Stimulated activated CD4-positive, alpha-beta T cell treated with anti-CD3 and anti-CD28 coated beads, Interleukin-12 subunit alpha, Interleukin-12 subunit beta, amount 100 ng/mL, for 24 hours (primary cell): Measurements from ENCODE around the gene KCTD5.

Experiments
- DNase-seq, 2 experiments: peaks; one replicate each; pipeline ENCODE4 v3.0.0-alpha.2; 2020; ENCODE audit warnings: low read depth in 2 of 2

KCTD5 gene

GRCh38 chr16:2724088-2724676 is 41.9 kb downstream of the KCTD5 start:
- no peak for DNase-seq

GRCh38 chr16:2724816-2725348 is 42.6 kb downstream of the KCTD5 start:
- no peak for DNase-seq

- no peak for DNase-seq
Measured at GRCh38 chr16:2726923-2727322, 44.6 kb downstream of the KCTD5 start.

DNA sequence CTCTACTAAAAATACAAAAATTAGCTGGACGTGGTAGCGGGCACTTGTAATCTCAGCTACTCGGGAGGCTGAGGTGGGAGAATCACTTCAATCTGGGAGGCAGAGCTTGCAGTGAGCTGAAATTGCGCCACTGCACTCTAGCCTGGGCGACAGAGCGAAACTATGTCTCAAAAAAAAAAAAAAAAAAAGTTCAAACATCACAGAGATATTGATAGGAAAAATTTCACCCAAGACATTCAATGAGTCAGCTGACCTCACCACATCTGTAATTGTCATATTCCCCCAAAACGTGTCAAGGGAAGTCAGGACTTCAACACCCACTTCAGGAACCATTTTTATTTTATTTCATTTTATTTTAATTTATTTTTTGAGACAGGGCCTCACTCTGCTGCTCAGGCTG is 45.7 kb downstream of the KCTD5 start:
- no peak for DNase-seq

- no peak for DNase-seq
Measured at GRCh38 chr16:2734844-2735515, 52.7 kb downstream of the KCTD5 start.

DNA sequence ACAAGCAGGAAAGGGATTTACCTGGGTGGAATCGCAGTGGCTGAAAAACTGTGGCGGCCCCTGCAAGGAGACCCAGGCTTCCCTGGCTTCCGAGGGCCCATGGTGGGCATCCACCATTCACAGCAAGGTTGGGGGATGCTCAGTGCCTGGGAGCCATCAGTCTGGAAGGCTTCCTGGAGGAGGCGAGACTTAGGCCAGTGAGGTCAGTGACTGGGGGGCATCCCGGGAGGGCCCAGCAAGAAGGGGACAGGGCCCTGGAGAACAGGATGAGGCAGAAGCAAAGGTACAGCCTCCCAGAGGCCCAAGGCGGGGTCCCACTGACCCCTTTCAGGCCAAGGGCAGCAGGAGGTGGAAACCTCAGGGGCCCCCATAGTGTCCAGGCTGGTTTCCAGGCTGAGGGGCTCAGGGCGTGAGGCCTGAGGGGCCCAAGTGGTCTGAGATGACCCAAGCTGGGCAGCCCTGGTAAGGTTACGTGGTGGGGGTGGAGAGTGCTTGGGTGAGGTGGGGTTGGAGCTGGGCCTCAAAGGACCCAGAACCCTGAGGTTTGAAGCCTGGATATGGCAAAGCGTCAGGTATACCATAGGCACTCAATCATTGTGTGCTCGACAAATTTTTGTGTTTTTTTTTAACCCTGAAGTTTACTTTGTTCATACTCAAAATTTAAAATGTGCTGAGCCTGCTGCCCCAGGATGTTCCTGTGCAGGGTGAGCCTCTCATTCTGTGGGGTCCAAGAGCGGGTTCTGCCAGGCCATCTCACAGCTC is 54.3 kb downstream of the KCTD5 start:
- DNase-seq = no peak

DNA sequence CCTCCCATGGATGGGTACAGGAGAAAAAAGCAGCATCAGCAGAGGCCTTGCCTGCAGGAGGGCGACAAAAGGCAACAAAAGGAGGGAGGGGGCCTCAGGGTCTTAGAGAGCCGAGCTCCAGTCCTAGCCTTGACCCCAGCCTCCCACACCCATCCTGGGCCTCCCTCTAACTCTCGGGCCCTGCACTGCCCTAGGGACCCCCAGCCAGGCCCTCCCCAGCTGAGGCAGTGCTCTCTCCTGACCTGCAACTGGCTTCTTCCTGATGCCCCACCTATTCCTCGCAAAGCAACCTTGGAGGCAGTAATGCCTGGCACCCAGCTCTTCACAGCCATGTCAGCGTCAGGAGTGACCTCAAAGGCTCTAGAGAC is 54.9 kb downstream of the KCTD5 start:
- DNase-seq = no peak

GRCh38 chr16:2737895-2738418 is 55.6 kb downstream of the KCTD5 start:
- no peak for DNase-seq

DNA sequence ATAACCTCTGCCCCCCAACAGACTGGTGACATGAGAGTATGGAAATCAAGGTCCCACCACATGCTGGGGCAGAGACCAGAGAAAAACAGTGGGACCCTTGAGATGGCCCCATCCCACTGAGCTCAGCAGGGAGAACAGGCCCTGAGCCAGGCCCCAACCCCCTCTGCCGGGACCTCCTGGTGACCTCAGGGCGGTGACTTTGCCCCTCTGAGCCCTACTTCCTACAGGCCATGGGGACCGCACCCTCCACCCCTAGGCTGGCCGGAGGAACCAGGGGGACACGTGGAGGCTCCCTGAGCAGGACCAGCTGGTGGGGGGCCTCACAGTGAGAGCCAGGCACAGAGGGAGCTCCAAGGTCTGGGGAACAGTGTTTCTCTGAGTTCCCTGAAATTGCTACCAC is 56.3 kb downstream of the KCTD5 start:
- DNase-seq = no peak

DNA sequence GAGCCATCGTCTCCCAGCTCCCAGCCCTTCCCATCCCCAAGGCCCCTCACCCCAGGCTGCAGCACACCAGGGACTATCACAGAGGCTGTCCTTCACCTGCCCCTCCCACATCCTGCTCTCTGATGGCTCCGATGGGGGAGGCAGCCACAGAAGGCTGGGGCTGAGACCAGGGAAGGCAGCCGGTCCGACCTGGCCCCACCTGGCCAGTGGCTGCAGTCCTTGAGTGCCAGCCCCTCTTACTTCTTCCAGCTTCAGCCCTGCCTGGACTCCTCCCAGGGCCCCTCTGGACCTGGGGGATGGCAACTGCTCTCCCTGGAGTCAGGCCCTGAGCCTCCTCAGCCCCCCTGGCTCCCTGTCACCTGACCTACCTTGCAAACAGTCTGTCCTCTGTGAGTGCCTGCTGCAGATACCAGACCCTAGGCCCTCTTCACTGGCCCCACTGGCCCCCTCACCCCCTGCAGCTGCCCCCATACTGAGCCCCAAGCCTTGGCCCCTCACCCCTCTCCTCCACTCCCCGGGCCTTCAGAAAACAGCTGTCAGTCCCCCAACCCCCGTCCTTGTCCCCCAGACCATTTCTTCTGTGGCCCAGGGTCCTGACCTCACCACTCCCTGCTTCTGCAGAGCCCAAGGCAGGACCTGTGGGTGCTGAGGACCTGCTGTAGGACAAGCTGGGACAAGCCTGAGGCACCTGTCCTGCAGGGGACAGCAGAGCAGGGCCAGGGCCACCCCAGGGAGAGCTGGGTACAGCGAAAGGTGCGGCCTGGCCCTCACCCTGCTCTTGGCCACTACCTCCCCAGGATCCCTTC is 57.5 kb downstream of the KCTD5 start:
- DNase-seq = no peak

- no peak for DNase-seq
Measured at GRCh38 chr16:2740476-2740875, 58.2 kb downstream of the KCTD5 start.

GRCh38 chr16:2741168-2741567 is 58.8 kb downstream of the KCTD5 start:
- DNase-seq = no peak

GRCh38 chr16:2742323-2743006 is 60.1 kb downstream of the KCTD5 start:
- no peak for DNase-seq

GRCh38 chr16:2743007-2743810 is 60.9 kb downstream of the KCTD5 start:
- no peak for DNase-seq

DNA sequence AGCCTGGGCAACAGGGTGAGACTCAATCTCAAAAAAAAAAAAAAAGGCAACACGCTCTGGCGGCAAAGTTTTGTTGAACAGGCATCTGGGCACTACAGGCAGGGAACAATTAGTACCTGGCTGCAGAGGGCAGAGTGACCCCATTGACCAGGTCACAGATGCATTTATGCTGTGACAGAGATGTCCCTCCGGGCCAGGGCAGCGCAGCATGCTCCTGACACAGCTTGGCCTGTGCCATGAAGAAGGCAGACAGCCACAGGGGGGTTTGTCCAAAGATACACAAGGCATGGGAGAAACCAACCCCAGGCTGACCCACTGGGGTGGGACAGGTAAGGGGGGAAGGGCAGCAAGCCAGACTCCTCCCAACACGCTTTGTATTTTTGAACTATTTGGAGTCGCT is 62.4 kb downstream of the KCTD5 start:
- no peak for DNase-seq

GRCh38 chr16:2745116-2745890 is 63.0 kb downstream of the KCTD5 start:
- DNase-seq = no peak

DNA sequence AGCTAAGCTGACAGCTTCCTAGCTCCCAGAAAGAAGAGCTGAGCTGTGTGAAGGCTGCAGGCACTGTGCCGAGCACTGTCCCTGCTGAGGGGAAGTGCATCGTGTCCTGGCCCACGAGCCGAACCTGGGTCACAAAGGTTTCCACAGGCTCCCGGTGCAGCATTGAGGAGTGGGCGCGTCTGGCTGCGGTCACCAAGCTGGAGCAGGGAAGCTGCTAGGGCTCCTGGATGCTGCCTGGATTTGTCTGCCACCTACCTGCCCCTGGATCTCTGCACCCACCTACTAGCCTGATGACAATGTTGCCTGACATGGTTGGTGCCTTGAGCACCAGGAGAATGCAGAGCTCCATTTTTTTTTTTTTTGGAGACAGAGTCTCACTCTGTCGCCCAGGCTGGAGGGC is 63.6 kb downstream of the KCTD5 start:
- no peak for DNase-seq

GRCh38 chr16:2748757-2749455 is 66.6 kb downstream of the KCTD5 start:
- no peak for DNase-seq

DNA sequence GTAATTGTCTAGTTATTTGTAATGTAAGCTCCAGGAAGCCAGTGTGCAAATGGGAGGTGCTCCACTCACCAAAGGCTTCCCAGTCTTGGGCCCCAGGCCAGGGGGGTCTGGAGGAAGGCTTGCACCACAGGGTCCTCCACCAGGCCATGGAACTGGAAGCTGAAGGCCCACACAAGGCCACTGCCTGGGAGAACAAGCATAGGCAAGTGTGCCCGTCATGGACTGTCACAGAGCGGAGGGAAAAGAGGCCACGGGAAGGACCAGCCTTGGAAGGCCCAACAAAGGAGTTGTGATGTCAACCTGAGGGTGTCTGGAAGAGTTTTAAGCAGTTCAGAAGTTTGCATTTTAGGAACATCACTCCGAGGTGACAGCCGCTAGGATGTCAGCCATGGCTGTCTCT is 67.2 kb downstream of the KCTD5 start:
- no peak for DNase-seq
